Stomach (tissue), 4 donors: ENCODE measurements around the gene CFAP74.

Experiments used
- CTCF ChIP-seq, 7 experiments: fragments of 450-650 bp in 4 of 7; fragments of 200-600 bp in 3 of 7; sonication (generic) in 3 of 7; IDR thresholded peaks; one replicate each; pipeline ENCODE4 v1.5.1; 2016 to 2019; ENCODE audit warnings: antibody characterized with exemption in 7 of 7, control low read depth in 2 of 7, mild to moderate bottlenecking in 1 of 7
- POLR2A ChIP-seq, 4 donors: fragments of 450-650 bp; IDR thresholded peaks; one replicate each; pipeline ENCODE4 v1.6.1; 2016; ENCODE audit warnings: antibody characterized with exemption in 4 of 4, control low read depth in 2 of 4, mild to moderate bottlenecking in 1 of 4, moderate library complexity in 1 of 4

GRCh38 chr1:2044510-2045319 lies 41.1 kb upstream of the CFAP74 start:
- peak in 5 of 7 experiments; percentile 57 to 94 (median 79) for TF ChIP-seq CTCF (IDR thresholded peaks at IDR 0.05)
- no peak for TF ChIP-seq POLR2A (IDR thresholded peaks at IDR 0.05)
